Posterior vena cava (tissue), 2 donors: ENCODE data around the gene OR1I1. TPM values are rescaled to one million over a fixed set of nuclear protein-coding genes. Genes with fewer than 3 reads are reported as not detected.

Source experiments
- DNase-seq: peaks from one replicate; pipeline ENCODE4 v3.0.0-alpha.2; 2020; ENCODE audit warnings: low spot score
- intact Hi-C, 2 donors: fragments of 100-400 bp; cut with DNase I; formaldehyde crosslinking; loops; one replicate each; pipeline versions ENCODE4 v1.14.1 to v1.14.2; 2022 to 2023
- total RNA-seq, 2 donors: library from RNA; stranded (reverse); fragmentation: NEBNext Ultra II Directional; extraction: Animal tissue kit (Norgen Biotek cat#: 25700); gene quantifications; one replicate each; pipeline ENCODE4 v1.2.1, GENCODE V29; 2021
- donor health status: DM: yes; HTN: yes; CAD: no.
- donor health status: DM: yes; HTN: yes; CAD: no.

OR1I1 gene
- total RNA-seq, 2 donors from 2014 or later = not detected

GRCh38 chr19:15113245-15114152, 31.5 kb downstream of the OR1I1 start:
- intact Hi-C loops = loop anchor here in 1 of 2 donors (10.0 kb wide), 1 partner anchor 141 kb away; no protein-coding TSS in a partner anchor
- peak; percentile 81 for DNase-seq

DNA sequence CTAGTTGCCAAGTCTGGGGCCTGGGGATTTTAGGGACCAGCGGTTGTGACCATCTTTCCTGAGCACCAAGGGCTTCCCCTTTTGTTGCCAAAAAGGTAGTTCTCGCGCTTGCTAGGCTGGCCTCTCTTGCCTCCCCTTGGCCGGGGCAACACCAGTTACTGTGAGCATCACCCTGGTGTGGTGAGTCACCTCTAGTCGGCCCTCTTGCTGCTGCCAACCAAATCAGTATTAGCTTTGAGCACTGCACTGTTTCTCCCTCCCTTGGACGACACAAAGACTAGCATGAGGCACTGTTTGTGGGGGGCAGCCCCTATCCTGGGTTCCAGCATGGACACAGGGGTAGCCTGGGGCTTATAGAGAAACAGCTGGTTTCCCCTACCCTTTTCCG, 32.1 kb downstream of the OR1I1 start:
- DNase-seq = peak; percentile 82
- intact Hi-C loops = loop anchor here in 1 of 2 donors (10.0 kb wide), 1 partner anchor 141 kb away; no protein-coding TSS in a partner anchor

- DNase-seq = peak; percentile 92
- intact Hi-C loops = loop anchor here in 1 of 2 donors (10.0 kb wide), 1 partner anchor 140 kb away; no protein-coding TSS in a partner anchor
Measured at GRCh38 chr19:15115080-15115479, 33.1 kb downstream of the OR1I1 start.

DNA sequence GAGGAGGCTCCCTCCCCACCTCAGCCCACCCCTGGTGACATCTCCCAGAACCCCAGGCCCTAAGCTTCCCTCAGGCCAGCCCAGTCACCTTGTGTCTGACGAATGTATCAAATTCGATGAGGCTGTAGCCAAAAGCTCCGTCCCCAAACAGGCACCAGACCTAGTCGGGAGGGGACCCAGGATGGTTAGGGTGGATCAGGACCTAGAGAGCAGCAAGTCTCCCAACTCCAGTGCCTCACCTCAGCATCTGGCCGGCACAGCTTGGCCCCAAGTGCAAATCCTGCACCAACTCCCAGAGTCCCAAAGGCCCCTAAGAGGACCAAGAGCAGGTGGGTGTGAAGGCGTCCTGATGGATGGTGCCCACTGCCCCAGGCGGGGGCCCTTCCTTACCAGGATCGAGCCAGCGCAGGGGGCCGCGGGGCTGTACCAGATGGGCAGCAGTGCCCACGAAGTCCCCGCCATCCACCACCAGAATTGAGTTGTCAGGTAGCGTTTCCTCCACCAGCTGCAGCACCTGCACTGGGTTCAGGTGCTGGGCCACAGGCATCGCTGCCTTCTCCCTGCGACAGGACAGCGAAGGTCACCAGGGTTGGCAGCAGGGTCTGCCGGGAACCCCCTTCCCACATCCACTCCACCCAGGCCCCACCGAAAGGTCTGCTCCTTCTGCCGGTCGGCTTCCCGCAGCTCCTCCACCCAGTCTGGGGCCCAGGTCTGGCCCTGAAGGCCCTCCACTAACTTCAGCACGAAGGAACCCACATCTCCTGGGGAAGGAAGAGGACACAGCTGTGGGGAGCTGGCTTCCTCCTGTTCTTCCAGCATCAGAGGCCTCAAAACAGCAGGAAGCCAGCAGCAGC, 34.0 kb downstream of the OR1I1 start:
- intact Hi-C loops = loop anchor here in 1 of 2 donors (10.0 kb wide), 1 partner anchor 139 kb away; no protein-coding TSS in a partner anchor
- peak; percentile 71 for DNase-seq

GRCh38 chr19:15116856-15117255, 34.8 kb downstream of the OR1I1 start:
- intact Hi-C loops = loop anchor here in 1 of 2 donors (10.0 kb wide), 1 partner anchor 138 kb away; no protein-coding TSS in a partner anchor
- DNase-seq = peak; percentile 55

DNA sequence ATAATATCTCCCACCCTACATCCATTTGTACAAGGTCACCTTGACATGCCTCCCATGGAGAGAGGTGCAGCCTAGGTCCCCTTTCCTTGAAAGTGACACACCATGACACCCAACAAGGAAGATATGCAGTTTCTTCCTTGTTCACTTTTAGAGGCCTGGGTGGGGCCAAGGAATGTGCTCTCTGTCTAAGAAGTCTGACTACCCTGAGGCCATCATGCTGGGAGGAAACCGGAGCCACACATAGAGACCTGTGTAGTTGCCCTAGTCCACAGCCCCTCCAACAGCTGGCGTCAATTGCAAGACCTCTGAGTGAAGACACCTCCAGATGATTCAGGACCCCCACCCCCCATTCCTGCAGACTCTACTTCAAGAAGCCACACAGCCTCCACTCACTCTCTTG, 36.2 kb downstream of the OR1I1 start:
- intact Hi-C loops = loop anchor here in 1 of 2 donors (10.0 kb wide), 1 partner anchor 137 kb away; no protein-coding TSS in a partner anchor
- DNase-seq = peak; percentile 68

GRCh38 chr19:15118789-15119494, 36.9 kb downstream of the OR1I1 start:
- DNase-seq = peak; percentile 80
- intact Hi-C loops = loop anchor here in 1 of 2 donors (10.0 kb wide), 1 partner anchor 136 kb away; no protein-coding TSS in a partner anchor

- DNase-seq = peak; percentile 51
- intact Hi-C loops = no loop called here
Measured at GRCh38 chr19:15120135-15121026, 38.4 kb downstream of the OR1I1 start.

DNA sequence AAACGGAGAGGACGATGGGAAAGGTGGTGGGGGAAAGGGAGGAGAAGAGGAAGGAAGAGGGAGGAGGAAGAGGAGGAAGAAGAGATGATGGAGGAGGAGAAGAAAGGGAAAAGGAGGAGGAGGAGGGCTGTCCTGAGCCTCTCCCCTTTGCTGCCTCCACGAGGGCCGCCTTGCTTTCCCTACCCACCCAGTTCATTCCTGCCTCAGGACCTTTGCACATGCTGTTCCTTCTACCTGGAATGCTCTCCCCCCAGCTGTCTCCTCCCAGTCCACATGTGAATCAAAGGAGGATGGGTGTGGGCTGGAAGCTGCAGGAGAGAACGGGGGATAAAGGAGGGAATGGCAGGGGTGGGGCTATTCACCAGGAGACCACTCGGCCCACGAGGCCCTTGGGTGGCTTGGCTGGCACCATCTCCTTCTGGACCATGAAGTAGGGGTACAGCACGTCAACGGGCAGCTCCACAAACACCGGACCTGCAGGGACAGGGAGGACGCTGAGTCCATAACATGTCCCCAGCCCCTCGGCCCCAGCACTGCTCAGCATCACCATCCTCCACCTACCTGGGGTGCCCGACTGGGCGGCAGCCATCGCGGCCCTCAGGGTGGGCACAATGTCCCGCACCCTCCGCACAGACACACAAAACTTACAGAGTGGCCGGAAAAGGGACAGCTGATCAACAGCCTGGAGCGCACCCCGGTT, 40.5 kb downstream of the OR1I1 start:
- intact Hi-C loops = no loop called here
- DNase-seq = peak; percentile 72

DNA sequence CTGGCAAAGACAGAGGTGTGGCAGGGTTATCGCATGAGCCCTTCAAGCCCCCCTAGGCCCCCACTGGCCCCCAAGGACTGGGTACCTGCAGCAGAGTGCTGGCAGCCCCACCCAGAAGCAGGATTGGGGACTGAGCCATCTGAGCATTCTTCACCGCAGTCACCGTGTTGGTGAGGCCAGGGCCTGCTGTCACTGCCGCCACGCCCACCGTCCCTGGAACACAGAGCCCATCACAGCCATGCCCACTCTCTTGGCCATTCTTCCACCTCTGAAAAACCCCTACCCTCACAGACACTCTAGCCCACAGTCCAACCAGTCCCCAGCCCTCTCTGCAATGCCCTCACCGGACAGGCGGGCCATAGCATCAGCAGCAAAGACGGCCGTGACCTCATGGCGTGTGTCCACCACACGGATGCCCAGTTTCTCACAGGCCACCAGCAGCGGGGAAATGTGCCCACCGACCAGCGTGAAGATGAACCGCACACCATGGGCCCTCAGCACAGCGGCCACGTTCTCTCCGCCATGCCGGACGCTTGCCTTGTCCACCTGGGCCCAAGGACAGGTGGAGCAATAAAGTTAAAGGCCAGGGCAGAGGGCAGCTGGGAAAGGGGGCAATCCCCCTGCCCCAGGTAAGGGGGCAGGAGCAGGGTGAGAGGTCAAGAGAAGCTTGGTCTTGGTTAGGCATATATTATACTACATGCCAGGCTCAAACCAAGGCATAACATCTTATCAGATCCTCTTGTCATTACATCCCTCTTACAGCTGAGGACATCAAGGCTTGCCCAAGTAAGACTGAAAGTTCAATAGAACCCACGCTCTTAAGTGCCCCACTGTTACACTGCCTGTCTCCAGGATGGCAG, 41.2 kb downstream of the OR1I1 start:
- intact Hi-C loops = no loop called here
- DNase-seq = no peak

GRCh38 chr19:15123900-15124299, 41.9 kb downstream of the OR1I1 start:
- peak; percentile 72 for DNase-seq
- intact Hi-C loops = no loop called here

- intact Hi-C loops = no loop called here
- DNase-seq = peak; percentile 94
Measured at GRCh38 chr19:15124572-15125231, 42.7 kb downstream of the OR1I1 start.

GRCh38 chr19:15125232-15126067, 43.4 kb downstream of the OR1I1 start:
- intact Hi-C loops = no loop called here
- DNase-seq = peak; percentile 100

- DNase-seq = no peak
- intact Hi-C loops = no loop called here
Measured at GRCh38 chr19:15126131-15126910, 44.3 kb downstream of the OR1I1 start.
